HUDEP-2 (cell line): ENCODE data around the gene ARMC3.

Source experiments
- DNase-seq, 76 experiments: peaks; one replicate each; lab custom pipeline; 2025; ENCODE audit not compliant: unreplicated experiment in 76 of 76; lab: John Stamatoyannopoulos, UW

Gene ARMC3

DNA sequence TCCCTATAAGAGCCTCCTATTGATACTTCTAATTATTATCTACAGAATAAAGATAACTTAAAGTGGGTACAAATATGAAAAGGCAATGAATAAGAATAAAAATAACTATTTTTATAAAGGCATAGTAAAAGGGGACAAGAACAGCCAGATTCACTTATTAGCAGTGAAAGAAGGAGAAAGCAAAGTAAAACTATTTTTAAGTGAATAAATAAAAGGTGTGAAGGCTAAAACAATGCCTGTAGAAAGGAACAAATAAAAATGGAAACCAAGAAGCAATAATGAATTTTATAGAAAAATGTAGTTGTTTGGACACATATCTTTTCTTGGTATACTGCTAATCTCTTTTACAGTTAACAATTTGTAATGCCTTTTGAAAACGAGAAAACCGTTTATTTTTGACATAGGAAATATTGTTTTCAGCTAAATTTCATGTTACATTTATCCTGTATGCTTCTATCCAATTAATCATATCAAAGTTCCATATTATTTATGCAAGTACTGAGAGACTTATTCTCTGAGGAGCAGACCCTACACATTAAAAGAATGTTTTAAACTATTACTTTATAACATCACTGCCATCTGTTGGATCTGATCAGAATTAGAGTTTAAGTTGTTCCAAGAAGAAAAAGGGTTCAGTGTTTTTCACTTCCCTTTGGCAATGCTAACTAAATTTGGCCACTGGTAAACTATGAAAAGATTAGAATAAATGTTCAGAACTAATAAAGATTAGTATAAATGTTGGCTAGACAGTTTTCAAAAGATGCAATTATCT, 59.1 kb downstream of the ARMC3 start:
- peak in 8 of 76 experiments; percentile 3 to 30 (median 7) for DNase-seq

DNA sequence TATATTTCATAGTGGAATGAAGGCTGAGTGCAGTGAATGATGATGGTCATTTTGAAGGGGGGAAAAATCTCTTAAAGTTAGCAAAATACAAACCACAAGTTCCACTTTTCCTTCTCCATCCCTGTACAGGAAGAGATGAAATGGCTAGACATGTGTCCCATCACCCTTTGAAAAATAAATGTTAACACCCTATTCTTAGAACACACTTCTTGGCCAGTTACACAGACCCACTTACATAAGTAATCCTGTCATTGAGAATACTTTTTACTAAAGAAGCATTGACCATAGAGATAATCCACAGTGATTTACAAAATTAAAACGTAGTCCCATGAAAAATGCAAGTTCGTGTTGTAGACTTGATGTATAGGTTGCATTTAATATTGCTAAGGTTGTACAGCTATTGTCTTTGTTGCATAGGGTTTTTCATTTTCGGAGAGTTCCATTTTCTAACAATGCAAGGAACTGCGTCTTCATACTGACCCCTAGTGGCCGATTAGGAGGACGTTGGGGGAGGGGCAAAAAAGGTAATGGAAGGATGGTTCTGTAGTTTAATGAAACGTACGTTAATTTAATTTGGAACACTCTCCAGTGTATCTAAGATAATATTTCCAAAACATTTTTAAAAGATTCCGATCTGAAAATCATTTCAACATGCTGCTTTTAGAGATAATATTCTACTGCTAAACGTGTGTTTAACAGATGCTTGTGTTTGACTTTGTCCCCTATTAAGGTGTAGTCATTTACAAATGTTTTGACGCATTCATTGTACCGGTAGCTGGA, 60.9 kb downstream of the ARMC3 start:
- DNase-seq: peak in 52 of 76 experiments; percentile 2 to 70 (median 29)

GRCh38 chr10:22990443-22990842, 62.6 kb downstream of the ARMC3 start:
- DNase-seq: no peak

GRCh38 chr10:22992075-22992474, 64.2 kb downstream of the ARMC3 start:
- no peak for DNase-seq

- DNase-seq: no peak
Measured at GRCh38 chr10:22992621-22993020, 64.8 kb downstream of the ARMC3 start.

GRCh38 chr10:22993314-22993713, 65.5 kb downstream of the ARMC3 start:
- no peak for DNase-seq

DNA sequence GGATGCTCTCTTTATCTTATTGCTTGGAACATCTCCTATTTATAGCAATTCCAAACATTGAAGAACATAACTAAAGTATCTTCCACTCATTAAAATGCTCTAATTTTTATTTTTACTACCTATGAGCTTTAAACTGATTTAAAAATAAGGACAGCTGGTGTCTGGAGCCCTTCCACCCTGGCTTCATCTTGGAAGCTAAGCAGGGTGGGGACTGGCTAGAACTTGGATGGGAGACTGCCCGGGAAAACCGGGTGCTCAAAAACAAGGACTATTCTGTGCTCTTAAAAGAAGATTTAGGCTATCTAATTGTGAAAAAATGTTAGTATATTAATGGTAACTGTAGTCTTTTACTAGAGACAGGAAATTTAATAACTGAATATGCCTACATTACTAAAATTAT, 69.2 kb downstream of the ARMC3 start:
- peak in 5 of 76 experiments; percentile 3 to 20 (median 7) for DNase-seq

- DNase-seq: no peak
Measured at GRCh38 chr10:22998091-22998490, 70.2 kb downstream of the ARMC3 start.

GRCh38 chr10:22999942-23000341, 72.1 kb downstream of the ARMC3 start:
- DNase-seq: no peak

DNA sequence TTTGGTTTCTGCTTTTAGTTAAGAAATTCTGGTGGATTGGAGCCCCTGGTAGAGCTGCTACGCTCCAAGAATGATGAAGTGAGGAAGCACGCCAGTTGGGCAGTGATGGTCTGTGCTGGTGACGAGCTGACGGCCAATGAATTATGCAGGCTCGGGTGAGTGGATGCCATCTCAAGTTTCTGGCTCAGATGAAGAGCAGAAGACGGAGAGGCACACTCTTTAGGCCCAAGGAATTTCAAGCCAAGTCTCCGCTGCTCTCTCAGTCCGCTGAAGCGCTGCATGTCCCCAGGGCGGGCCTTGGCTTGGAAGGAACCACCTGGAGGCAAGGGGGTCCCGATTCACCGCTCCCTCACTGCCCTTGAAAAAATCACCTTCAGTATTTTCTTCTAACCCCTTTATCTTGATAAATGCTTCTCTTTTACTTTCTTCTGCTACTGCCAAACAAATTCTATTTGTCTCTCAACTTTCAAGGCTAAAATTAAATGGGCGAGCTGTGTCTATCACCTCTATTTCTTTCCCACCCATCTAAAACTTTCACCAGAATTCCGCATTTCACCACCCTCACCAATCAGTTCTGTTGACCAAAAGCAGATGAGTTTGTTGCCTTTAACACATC, 74.2 kb downstream of the ARMC3 start:
- no peak for DNase-seq

- DNase-seq: no peak
Measured at GRCh38 chr10:23005150-23005549, 77.3 kb downstream of the ARMC3 start.

DNA sequence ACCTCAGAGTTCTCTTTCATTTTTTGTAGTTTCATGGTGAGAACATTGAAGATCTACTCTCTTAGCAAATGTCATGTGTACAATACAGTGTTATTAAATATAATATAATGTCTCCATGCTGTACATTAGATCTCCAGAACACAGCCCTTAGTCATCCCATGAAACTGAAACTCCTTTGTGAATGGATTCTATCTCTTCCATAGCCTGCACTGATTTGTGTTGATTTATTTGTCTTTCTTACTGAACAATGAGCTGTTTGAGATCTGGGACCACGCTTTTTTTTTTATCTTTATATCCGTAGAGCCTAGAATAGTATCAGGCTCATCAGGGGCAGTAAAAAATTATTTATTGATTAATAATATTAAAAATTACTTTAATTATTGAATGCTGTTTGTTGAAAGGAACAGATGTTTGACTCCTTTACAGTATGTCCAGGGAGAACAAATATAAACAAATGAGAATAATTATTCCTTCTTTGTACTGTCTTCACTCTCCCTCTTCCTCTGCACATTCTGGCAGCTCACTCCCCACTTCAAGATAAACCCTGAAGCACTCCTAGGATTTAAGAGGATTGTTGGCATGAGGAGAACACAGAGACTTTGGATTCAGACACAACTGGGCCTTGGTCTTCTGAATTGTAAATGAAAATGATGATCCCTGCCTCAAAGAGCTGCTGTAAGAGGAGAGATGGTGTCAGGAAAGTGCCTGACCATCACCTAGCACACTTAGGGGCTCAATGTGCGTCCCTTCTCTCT, 85.9 kb downstream of the ARMC3 start:
- no peak for DNase-seq

DNA sequence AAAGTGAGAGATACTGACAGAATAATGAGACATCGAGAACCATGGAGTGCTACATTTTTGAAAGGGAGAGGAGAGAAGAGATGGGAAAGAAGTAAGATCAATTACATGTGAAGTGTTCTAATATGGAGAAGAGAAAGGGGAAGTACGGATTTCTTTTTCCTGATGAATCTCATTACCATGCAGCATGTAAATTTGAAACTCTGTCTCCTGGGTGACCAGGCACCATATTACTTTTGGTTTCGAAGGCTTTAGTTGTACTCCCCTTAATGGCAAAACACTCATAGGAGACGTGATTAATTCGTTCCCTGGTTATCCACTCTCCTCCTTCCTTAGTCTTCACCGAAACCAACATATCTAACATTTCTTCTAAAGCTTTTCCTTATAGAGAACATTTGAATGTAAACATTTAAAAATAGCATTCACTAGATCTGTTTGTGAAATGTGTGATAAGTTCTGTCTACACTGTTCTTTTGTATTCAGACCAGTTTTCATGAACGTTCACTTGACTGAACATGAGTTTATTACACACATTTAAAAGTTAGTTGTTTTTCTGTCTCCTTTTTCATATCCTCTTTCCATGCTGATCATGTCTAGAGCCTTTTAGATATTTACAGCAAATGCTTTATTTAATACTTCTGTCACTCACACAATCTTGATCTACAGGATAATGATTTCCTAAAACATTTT, 87.3 kb downstream of the ARMC3 start:
- DNase-seq: no peak

DNA sequence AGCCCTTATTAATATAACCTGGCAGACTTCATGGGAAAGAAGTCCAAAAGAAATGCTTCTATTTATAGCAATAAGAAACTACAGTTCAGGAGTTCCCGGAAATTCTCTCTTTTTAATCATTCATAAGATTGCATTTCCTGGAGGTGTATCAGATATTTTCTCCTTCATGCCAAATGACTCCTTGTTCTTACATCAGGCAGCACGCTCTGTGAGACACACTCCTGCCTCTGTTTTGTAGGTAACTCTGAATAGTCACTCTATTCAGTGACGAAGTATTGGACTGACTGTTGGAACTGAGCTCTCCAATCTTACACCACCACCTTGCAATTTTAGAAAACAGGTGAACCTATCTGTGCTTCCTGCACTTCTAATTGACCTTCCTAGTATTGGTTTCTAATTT, 88.8 kb downstream of the ARMC3 start:
- no peak for DNase-seq

GRCh38 chr10:23019633-23020032, 91.8 kb downstream of the ARMC3 start:
- no peak for DNase-seq

GRCh38 chr10:23021430-23021829, 93.6 kb downstream of the ARMC3 start:
- DNase-seq: no peak

DNA sequence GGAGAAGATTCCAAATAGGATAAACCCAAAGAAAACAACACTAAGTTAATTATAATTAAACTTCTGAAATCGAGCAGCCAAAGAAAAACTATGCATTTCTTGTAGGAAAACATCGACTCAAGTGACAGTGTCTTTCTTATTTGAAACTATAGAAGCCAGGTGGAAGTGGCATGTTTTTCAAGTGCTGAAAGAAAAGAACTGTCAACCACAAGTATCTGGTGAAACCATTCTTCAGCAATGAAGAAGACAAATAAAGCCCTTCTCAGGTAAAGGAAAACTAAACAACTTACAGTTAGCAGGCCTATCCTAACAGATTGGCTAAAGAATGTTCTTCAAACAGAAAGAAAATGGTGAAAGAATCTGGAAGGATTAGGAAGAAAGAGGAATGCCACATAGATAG, 96.1 kb downstream of the ARMC3 start:
- no peak for DNase-seq

DNA sequence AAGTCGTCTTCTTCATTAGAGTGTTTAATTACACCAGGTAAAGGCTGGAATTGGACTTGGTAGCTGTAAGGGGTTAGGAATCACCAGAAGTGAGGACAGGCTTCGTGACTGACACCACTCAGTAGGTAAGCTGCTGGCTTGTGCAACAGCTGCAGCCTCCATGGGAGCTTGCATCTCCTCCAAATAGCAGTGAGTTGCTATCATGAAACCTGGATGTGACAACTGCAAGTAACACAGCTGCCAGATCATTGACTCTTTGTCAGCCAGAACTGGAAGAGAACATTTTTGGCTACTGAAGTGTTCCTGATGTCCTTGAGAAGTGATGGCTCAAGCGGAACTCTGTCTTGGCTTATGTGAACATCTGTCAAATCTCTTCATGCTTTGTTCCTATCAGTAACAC, 103.5 kb downstream of the ARMC3 start:
- DNase-seq: no peak

GRCh38 chr10:23034790-23035189, 106.9 kb downstream of the ARMC3 start:
- DNase-seq: no peak

- peak in 1 of 76 experiments; percentile 6 for DNase-seq
Measured at GRCh38 chr10:23035569-23035968, 107.7 kb downstream of the ARMC3 start.
